ENCODE data around the gene L3MBTL3.

L3MBTL3 gene

DNA sequence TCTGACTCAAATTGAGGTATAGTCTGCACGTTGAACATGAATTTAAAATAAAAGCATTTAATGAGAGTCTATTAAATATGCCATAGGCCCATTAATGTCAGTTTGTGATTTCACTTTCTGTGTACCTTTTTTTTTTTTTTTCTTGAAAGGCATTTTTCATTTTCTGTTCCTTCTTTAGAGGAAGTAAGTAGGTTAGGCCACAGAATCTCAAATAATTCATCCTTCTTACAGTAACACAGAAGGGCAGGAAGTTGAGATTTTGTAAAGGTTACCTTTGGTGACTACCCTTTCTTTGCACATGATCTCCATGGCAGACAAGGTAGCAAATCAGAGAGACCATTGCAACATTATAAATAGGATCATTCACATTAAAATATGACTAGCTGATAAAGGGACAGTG lies 9.6 kb downstream of the L3MBTL3 start:
- no peak for DNase-seq

DNA sequence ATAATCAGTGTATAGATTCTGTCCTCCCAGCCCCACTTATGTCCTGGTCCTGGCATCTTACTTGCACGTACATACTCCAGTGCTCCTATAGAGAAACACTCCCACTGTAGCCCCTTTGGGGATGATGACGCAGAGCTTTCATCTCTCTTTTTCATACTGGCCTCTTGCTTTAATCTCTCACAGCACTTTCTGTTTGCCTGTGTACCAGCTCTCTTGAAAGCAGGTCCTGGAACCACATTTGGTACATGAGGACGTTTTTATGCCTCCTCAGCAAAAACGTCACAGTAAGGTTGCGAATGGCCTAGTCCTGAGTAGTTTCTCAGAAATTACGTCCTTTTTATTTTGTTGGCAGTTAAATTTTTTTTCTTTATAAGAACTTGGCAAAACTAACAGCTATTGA lies 10.8 kb downstream of the L3MBTL3 start:
- DNase-seq: no peak

DNA sequence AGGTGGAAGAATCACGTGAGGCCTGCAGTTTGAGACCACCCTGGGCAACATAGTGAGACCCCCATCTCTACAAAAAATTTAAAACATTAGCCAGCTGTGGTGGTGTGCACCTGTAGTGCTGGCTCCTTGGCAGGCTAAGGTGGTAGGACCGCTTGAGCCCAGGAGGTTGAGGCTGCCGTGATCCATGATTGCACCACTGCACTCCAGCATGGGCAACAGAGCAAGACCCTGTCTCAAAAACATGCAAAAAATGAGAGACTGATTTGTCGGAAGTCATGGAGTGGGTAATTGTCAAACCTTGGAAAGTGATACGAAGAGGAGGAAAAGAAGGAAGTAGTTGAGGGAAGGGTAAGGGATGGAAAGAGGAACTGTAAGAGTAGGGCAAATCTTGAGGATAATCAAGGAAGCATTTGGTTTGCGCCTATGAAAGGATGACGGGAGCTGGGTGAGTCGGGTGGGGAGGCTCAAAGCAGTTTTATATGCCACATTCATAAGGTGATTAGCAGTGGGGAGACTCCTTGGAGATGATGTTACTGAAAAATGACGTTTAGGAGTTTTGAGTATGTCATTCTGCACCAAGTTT lies 14.5 kb downstream of the L3MBTL3 start:
- DNase-seq: no peak

DNA sequence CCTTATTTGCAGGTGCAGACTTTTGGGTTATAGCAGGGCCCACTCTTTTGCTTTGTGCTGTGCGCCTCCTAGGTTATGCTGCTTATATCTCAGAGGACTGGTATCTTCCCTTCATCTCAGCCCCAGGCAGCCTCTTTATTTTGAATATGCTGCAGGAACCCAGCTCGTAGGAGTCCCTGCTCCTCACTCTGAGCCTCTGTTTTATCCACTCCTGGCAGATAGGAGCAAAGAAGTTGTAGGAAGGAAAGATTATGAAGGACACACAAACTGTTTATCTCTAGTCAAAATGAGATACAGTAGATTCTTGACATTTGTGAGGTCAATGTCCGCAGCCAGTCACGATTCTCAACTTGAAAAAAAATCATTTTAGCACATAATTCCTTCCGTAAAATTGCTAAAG lies 15.6 kb downstream of the L3MBTL3 start:
- no peak for DNase-seq

DNA sequence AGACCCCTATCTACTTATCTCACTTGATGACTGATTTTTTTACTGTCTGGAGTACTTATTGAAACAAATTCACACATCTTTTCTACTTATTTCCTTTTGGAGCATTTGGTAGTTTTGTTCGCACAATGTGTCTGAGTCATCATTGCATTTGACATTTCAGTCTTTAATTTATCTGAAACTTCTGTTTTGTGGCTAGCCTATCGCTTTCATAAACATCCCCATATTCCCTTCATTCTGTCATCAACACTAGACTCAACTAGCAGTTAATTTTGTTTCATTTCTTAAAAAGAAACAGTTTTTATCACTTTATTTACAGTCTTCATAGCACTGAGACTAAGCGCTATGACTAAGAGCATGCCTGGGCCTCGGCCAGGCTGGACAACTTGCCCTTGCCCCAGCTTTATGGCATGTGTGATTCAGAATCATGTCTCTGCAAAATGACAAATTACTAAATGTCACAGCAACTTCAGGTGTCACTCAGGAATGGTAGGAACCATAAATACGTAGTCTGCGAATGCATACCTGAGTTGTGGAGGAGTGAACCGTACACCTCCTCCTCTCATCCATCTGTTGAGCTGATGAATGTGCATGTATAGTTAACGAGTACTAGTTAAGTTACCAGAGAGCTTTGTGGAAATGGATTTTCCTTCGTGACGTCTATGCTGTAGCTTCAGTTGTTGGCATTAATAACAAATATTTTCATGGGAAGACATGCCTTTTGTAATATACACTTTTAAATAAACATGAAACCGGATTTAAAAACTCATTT lies 16.2 kb downstream of the L3MBTL3 start:
- no peak for DNase-seq

DNA sequence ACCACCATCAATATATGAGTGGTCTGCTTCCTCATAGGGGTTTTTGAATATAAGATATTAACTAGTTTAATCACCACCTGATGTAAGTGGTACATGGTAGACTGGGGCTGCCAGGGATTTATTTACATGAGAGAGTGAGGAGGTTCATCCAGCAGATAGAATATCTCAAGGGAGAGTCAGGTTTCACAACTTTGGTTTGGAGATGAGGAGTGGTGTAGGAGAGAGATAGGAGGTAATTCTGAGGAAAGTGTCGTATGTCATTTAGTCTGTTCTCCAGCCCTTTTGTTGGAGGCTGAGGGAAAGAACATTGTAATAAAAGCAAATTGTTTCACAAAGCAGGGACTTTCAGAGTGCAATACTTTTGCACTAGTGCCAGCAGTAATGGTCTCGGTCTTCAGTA lies 16.8 kb downstream of the L3MBTL3 start:
- no peak for DNase-seq

DNA sequence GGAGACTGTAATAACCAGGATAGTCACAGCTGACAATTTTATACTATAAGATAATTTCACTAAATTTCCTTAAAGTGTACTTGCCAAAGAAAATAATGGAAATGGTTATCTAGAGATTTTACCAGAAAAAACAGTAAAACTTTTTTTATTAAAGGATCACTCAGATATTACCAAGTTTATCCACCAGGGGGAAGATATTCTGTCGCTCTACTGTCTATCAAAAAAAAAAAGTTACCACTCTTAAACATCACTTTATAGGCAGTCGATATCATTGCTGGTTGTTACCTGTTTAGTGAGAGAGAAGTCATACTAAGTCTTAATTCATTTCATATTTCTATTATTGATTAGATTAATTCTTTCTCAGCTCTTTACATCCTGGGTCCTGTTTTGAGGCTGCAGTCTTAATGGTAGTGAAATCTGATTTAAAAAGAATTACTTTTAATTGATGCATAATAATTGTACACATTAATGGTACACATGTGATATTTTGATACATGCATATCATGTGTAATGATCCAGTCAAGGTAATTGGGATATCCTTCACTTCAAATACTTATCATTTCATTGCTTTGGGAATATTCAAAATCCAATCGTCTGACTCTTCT lies 18.9 kb downstream of the L3MBTL3 start:
- no peak for DNase-seq

DNA sequence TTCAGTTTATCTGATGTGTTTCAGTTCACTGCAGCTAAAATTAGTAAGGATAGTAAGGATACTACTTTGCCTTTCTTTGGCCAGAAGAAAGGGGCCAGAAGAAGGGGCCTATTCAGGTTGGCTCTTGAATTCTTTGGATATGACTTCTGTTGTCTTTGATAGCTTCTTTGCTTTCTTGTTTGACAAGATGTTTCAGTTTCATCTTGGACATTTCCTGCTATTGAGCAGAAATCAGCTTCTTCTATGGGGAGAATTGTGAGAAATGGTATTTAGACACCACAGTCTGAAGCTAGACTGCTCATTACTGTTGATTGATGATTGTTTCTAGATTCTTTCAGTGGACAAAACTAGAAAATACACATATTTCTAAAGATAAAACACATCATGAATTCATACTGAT lies 23.2 kb downstream of the L3MBTL3 start:
- no peak for DNase-seq

DNA sequence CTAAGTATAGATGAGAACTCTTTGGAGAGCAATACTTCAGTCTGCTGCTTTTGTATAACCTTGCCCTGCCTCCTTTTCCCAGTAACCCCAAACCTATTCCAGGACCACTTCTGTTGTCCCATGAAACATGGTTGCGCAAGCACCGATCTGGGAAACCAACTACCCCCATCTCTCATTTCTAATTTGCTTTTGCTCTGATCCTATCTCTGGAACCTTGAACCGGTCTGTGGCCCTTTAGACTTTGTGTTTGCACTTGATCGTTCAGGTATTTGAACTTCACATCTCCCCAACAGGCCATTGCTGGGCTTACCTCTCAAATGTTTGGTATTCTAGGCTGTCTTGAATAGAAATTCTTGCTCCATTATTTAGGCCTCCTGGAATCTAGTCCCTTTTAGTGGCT lies 25.0 kb downstream of the L3MBTL3 start:
- DNase-seq: no peak

DNA sequence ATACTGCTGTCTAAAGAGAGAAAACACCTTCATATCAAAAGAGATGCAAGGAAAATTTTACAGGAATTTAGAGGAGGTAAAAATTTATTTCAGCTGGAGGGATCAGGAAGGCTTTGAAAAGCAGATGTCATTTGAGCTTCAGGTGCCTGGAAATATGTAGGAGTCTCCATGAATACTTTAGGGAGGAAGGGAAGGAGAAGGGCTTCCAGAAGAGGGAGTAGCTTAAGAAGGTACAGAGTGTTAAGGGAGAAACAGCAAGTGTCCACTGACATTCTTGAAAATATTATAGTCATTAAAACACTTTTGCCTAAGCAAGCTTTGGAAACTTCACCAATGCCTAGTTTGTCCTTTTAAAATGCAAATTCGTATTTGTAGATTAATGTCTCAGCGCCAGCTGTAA lies 27.2 kb downstream of the L3MBTL3 start:
- DNase-seq: no peak

DNA sequence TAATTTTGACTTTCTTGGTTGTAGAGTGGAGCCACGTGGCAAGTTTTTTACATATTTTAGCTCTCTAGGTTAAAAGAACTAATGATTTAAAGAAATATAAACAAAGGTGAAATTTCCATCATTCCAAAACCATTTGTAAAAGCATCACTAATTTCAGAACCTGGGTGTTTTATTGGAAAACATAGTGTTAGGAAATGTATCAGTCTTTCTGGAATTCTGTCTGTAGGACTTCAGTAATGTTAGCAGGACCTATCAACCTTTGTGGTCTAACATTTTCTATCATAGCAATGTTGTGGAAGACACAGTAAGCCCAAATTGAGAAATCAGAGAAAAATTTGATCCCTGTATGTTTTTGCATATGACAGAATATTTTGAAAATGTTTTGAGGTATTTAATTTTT lies 28.3 kb downstream of the L3MBTL3 start:
- DNase-seq: no peak

DNA sequence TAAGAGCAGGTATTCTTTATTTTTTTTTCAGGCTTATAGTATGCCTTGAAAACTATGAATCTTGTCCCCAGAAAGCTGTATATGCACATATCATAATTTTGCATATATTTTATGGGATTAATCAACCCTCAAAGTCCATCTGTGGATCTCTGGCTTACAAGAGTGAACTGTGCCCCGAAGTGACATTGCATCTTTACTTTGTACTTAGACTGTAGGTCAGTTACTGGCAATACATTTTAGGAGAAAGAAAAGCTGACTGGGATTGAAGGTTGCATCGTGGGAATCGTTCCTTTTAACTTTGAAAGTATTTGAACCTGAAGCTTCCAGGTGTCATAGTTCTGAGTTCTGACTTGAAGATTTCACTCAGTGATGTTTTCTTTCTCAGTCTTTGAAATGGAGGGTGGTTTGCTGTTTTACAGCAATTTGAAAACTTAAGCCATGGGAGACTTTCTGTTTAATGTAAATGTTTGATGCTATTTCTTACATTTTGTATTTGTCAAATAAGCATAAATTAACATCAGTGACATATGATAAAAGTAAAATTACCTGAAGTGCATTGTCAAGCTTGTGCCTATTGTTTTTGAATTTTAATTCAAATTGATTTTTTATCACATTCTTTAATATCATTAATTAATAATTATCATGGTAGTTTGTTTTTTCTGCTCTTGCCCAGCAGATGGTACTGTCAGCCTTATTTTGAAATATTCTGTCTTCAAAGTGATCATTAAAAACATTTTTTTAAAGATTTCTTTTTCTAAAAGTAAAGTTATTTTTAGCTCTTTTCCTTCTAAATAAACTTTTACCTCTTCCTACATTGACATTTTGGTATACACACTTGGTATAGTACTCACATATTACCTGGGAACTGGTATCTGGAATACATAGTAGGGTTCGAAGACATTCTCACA lies 29.0 kb downstream of the L3MBTL3 start:
- DNase-seq: no peak

DNA sequence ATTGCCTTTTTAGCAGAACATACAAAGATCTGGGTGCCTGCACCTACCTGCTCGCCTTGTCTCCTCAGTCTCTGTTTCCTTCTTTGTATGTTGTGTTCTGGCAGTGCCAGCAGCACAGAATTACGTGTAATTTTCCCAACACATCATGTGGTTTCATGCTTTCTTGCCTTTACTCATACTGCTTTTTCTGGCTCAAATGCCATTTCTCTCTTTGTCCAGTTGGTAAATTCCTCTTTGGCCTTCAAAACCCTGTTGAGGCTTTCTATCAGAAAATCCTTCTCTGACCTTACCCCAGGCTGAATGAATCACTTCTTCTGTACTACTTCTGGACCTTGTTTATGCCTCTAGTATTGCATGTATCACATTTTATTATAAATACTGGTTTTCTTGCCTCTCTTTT lies 31.8 kb downstream of the L3MBTL3 start:
- DNase-seq: no peak

DNA sequence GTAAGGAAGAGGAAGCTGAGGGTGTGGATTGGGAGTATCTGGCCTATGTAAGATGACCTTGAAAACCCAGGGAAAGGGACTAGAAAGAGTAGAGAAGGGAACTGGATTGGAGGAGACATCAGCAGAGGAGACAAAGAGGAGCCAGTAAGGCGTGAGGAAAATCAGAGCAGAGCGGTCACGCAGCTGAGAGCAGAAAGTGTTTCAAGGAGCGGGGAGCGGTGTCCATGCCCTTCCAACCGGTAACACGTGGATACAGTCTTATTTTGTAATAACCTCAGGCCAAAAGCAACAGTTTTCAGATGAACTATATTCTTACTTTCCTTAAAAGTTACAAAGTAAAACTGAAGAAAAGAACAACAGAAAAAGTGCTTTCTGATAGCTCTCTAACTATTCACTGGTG lies 36.3 kb downstream of the L3MBTL3 start:
- no peak for DNase-seq

DNA sequence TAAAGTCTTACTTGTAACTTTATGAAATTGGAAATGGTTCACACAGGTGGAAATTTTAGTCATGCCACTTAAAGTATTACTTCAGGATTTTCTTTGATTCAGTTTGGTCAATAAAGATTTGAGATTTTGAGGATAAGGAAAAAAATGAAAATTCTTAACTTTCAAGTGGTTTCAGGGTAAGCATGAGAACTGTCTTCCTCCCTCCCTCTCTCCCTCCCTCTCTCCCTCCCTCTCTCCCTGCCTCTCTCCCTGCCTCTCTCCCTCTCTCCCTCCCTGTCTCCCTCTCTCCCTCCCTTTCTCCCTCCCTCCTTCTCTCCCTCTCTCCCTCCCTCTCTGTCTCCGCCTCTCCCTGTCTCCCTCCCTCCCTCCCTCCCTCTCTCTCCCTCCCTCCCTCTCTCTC lies 36.9 kb downstream of the L3MBTL3 start:
- no peak for DNase-seq

DNA sequence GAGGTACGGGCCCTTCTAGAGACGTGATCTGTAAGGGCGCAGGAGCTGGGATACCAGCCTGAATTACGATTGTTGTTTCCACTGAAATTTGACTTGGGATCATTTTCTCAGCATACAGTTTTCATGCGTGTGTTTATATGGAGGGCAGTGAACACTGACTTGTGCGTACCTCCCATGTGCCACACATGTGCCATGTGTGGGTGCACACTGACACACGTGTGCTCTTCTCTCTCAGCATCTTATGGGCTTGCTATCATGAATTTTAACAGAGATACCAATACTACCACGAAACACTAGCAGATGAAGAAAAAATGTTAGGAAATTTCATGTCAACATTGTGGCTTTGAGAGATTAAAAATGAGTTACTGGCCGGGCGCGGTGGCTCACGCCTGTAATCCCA lies 39.1 kb downstream of the L3MBTL3 start:
- DNase-seq: no peak

DNA sequence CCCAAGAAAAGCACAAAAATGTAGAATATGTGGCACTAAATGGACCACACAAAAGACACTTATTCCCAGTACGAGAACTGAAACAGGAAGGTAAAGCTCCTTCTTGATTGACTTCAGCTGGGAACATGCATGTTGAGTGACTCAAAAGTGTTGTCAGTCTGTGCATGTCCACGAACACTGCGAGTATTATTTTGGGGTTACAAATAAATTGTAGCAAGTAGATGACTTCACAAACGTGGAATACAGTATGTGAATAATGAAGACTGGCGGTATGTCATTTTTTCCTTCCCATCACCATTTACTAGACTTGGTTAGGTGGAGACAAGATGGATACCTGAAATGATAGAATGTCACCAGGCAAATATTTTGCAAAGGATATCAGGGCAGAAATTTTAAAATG lies 45.4 kb downstream of the L3MBTL3 start:
- DNase-seq: no peak

DNA sequence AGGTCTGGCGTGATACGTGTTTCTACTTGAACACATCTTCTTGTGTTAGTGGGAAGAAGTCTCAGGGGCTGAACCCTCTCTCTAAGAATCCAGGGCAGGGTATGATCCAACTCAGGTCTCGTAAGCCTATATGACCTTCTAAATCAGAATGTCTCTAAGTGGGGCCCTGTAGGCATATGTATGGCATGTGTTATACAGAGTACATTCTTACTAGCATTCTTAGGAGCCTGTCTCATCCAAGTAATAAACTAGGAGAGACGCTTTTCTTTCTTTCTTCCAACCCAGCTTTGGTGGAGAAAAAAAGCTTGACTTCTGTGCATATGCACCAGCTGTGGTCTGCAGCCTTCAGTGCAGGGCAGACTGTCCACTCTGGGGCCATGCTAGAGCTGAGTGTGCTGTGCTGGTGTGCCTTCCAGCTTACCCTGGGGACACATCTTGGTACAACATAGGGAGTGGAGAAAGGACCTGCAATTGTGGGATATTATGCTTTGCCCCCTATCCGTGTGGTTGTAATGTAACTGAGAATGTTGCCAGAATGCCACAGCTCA lies 47.3 kb downstream of the L3MBTL3 start:
- no peak for DNase-seq

DNA sequence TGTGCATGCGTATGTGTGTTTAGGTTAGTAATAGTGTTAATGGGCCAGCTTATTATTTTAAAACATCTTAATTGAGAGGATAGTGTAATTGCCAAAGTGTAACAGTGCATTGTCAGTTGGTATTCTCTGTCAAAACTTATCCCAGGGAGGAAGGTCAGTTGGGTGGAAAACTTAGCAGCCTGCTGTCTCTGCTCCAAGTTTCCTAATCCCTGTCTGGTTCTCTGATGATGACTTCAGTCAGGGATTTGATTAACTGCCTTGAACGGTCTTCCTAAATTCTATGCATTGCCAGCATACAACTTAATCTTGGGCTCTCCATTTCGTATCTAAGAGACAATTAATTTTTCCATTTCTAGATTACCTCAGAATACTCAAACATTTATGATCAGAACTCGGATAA lies 51.1 kb downstream of the L3MBTL3 start:
- no peak for DNase-seq

DNA sequence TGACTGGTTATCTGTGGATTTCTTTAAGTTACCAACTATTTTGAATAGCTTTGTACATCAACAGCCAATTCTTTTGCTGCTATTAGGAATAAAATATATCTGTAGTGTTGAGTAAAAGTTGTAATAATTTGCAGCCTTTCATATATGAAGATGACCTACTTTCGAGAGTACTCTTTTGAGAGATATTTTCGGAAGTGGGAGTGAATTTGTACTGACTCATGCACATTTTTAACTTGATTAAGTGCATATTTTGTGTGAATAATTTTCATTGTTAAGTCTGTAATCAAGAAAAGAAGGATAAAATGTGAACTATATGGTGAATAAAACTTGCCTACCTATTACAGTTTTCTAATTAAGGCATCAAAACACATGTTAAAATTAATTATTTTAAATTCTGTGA lies 51.9 kb downstream of the L3MBTL3 start:
- DNase-seq: no peak

DNA sequence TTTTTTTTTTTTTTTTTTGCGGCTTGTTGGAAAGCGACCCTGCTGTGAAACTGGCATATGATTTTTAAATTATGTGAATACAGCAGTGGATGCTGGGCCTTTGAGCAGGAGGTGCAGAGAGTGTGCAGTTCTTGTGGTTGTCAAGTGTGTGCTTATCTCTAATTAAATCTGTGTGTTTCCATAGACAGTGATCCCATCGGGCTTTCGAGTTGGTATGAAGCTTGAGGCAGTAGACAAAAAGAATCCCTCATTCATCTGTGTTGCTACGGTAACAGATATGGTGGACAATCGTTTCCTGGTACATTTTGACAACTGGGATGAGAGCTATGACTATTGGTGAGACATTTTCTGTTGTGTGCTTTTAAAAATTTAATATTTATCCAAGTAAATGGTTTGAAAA lies 52.4 kb downstream of the L3MBTL3 start:
- DNase-seq: no peak

DNA sequence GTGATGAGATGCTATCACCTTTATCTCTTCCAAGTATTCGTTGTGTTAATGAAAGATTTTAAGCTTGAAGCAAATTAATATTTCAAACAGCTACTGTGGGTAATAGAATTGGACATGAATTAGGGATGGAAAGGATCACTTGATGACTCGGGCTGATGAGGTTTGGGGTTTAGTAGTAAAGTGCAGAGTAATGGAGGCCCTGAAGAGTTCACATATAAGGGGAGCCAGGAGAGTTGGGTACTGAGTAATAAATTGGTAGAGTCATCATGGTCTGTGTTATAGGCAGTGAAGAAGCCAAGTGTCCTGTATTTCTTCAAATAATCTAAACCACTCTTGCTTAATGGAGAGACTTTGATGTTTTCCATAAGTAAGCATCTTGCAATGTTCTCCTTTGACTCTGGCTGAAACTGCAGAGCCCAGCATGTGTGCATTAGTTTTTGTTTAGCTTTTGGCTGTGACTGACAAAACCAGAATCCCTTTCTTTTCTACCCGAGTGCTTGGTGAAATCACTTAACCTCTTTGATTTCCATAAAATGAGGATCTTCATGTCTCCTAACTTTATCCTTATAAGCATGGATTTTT lies 57.6 kb downstream of the L3MBTL3 start:
- no peak for DNase-seq

DNA sequence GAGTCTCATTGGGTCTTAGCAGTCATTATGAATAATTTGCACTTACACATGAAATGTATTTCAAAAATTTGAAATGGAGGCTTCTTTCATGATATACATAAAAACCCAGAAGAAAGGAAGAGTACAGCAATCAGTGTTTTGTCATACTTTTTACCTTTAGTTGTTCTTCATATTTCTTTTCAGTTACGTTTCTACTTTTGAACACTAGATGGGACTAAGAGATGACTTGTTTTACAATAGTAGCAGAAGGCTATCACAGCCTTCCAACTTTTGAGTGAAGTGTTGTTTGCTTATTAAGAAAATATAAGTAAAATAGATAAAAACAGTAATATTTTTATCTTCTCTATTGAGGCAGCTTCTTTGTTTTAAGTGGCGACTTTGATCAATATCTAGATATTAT lies 58.1 kb downstream of the L3MBTL3 start:
- no peak for DNase-seq

Measured in left hindlimb (tissue), 1 donor.